ENCODE measurements around the gene ABL1. TPM values are rescaled to one million over a fixed set of nuclear protein-coding genes. Genes with fewer than 3 reads are reported as not detected.

Gene ABL1
- total RNA-seq, 1 donor from 2014 or later = 113 TPM

DNA sequence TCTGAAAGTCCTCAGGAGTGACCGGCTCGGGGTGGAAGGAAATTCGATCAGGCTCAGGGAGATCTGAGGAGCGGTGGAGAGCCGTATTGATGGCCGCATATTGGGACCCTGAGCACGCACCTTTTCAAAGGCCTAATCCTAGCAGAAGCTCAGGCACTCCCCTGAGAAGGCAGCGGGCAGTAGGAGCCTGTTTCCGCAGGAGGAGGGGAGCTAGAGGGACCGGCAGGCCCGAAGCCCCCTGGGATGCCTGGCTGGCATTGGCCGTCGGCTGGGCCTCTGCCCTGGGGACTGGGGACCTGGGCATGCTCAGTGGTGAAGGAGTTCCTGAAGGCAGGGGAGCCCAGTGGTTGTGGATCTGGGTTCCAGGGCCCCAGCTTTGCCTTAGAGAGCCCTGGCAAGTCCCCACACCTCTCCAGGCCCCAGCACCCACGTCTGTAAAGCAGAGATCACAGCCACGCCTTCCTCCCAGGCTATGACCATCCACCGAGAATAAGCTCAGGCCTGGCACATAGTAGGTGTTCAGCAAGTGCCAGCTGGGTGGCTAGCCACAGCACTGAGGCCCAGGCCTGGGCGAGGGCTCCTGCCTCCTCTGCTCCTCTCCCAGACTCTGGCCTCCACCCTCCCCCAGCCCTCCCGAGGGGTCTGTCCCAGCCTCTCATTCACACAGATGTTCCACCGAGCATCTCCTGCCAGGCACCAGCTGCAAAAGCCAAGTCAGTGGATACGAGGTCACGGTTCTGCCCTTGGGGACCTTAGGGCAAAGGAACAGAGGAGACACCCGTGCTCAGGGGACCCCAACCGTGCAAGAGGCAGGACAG, 78.8 kb downstream of the ABL1 start:
- H3K4me3 Mint-ChIP-seq (ENCODE audit: unreplicated experiment) = no peak overlapping the region
- H3K27me3 Mint-ChIP-seq (ENCODE audit: low read depth, unreplicated experiment) = peaks cover 43% of the 10 kb centered on the region
- H3K36me3 ChIP-seq (ENCODE audit: insufficient read depth, low read length) = no peaks in the 10 kb centered on the region
- peaks cover 14% of the 10 kb centered on the region for H3K4me1 ChIP-seq (ENCODE audit: insufficient read depth, low read length)
- no peaks in the 10 kb centered on the region for H3K9me3 ChIP-seq (ENCODE audit: insufficient read depth, low read depth, low read length)
- TF ChIP-seq, protein P1, sequence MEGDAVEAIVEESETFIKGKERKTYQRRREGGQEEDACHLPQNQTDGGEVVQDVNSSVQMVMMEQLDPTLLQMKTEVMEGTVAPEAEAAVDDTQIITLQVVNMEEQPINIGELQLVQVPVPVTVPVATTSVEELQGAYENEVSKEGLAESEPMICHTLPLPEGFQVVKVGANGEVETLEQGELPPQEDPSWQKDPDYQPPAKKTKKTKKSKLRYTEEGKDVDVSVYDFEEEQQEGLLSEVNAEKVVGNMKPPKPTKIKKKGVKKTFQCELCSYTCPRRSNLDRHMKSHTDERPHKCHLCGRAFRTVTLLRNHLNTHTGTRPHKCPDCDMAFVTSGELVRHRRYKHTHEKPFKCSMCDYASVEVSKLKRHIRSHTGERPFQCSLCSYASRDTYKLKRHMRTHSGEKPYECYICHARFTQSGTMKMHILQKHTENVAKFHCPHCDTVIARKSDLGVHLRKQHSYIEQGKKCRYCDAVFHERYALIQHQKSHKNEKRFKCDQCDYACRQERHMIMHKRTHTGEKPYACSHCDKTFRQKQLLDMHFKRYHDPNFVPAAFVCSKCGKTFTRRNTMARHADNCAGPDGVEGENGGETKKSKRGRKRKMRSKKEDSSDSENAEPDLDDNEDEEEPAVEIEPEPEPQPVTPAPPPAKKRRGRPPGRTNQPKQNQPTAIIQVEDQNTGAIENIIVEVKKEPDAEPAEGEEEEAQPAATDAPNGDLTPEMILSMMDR (IDR thresholded peaks at IDR 0.05; ENCODE audit: insufficient read depth, low read depth, low read length) = no peak
- no peak for TF ChIP-seq EZH2 (IDR thresholded peaks at IDR 0.05; ENCODE audit: insufficient read depth, low read length)
- H3K4me3 ChIP-seq (ENCODE audit: insufficient read depth, low read depth, low read length) = peak overlapping the region; percentile 38
- H3K27me3 ChIP-seq (ENCODE audit: insufficient read depth, low read length) = peaks cover 7% of the 10 kb centered on the region
- H3K36me3 Mint-ChIP-seq (ENCODE audit: low read depth, unreplicated experiment) = no peaks in the 10 kb centered on the region
- no peaks in the 10 kb centered on the region for H3K4me1 Mint-ChIP-seq (ENCODE audit: low read depth, unreplicated experiment)
- H3K79me2 ChIP-seq (ENCODE audit: insufficient read depth, low read length) = no peaks in the 10 kb centered on the region
- no peak for FAIRE-seq
- H3K27ac ChIP-seq (ENCODE audit: low read depth, low read length) = peak overlapping the region; percentile 47
- H2AFZ ChIP-seq (ENCODE audit: low read depth, low read length) = peak overlapping the region; percentile 69
- no peaks in the 10 kb centered on the region for H3K9me3 Mint-ChIP-seq (ENCODE audit: unreplicated experiment)
- H3K27ac Mint-ChIP-seq (ENCODE audit: unreplicated experiment) = no peak overlapping the region
- peak overlapping the region; percentile 75 for H3K4me2 ChIP-seq (ENCODE audit: low read length)
- peak overlapping the region; percentile 76 for H3K9ac ChIP-seq (ENCODE audit: low read length)
- no peaks in the 10 kb centered on the region for H4K20me1 ChIP-seq (ENCODE audit: insufficient read depth, low read length)
- DNase-seq (ENCODE audit: low read depth) = no peak

DNA sequence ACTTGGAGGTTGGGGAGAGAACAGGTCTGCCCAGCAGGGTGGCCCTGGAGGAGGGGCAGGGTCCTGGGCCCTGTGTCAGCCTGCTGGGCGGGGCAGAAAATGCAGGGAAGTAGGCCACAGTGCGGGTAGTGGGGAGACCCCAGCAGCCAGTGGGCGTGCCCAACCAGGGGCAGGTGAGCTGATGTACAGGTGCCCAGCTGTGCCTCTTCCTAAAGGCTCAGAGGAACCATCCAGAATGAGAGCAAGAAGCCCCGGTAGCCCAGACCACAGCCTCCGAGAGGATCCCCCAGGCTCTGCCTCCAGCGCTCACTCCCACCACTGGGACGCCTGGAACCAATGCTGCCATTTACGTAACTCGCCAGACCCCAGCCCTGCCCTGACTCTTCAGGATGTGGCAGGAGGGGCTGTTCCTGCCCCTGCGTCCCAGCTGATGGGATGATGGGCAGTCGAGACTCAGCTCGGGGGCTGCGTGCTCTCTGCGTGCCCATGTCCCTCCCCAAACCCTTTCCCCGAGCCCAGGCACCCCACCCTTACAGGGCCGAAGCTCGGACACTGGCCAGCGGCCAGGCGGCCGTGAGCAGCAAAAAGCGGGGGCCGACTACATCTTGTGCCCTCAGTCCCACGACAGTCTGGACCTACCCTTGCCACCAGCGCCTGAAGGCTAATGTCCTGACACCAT, 79.5 kb downstream of the ABL1 start:
- peaks cover 12% of the 10 kb centered on the region for H3K27me3 ChIP-seq (ENCODE audit: insufficient read depth, low read length)
- Mint-ChIP-seq H3K27ac (ENCODE audit: unreplicated experiment) (no peak overlapping the region), H3K9me3 (ENCODE audit: unreplicated experiment) (no peaks in the 10 kb centered on the region), H3K4me3 (ENCODE audit: unreplicated experiment) (no peak overlapping the region), H3K27me3 (ENCODE audit: low read depth, unreplicated experiment) (peaks cover 45% of the 10 kb centered on the region), H3K36me3 (ENCODE audit: low read depth, unreplicated experiment) (no peaks in the 10 kb centered on the region), H3K4me1 (ENCODE audit: low read depth, unreplicated experiment) (no peaks in the 10 kb centered on the region)
- no peak for FAIRE-seq
- H3K79me2 ChIP-seq (ENCODE audit: insufficient read depth, low read length) = no peaks in the 10 kb centered on the region
- no peak overlapping the region for H3K27ac ChIP-seq (ENCODE audit: low read depth, low read length)
- H2AFZ ChIP-seq (ENCODE audit: low read depth, low read length) = no peak overlapping the region
- H4K20me1 ChIP-seq (ENCODE audit: insufficient read depth, low read length) = no peaks in the 10 kb centered on the region
- DNase-seq (ENCODE audit: low read depth) = no peak
- H3K9ac ChIP-seq (ENCODE audit: low read length) = no peak overlapping the region
- TF ChIP-seq, protein P1 (IDR thresholded peaks at IDR 0.05; ENCODE audit: insufficient read depth, low read depth, low read length) = no peak
- TF ChIP-seq EZH2 (IDR thresholded peaks at IDR 0.05; ENCODE audit: insufficient read depth, low read length) = no peak
- H3K36me3 ChIP-seq (ENCODE audit: insufficient read depth, low read length) = no peaks in the 10 kb centered on the region
- peaks cover 14% of the 10 kb centered on the region for H3K4me1 ChIP-seq (ENCODE audit: insufficient read depth, low read length)
- no peak overlapping the region for H3K4me3 ChIP-seq (ENCODE audit: insufficient read depth, low read depth, low read length)
- no peak overlapping the region for H3K4me2 ChIP-seq (ENCODE audit: low read length)
- H3K9me3 ChIP-seq (ENCODE audit: insufficient read depth, low read depth, low read length) = no peaks in the 10 kb centered on the region

All from astrocyte (in vitro differentiated cells and primary cell).